ENCODE results near the gene RUNX2.

The RUNX2 gene

GRCh38 chr6:45300736-45301135 is 27.4 kb upstream of the RUNX2 start:
- DNase-seq (ENCODE audit: extremely low read depth, low read depth) = no peak
- TF ChIP-seq CTCF (IDR thresholded peaks at IDR 0.05; ENCODE audit: low read depth, low read length) = no peak

- DNase-seq (ENCODE audit: extremely low read depth, low read depth) = no peak
- TF ChIP-seq CTCF (IDR thresholded peaks at IDR 0.05; ENCODE audit: low read depth, low read length) = no peak
Measured at GRCh38 chr6:45301348-45302142, 26.6 kb upstream of the RUNX2 start.

GRCh38 chr6:45302832-45303231 is 25.3 kb upstream of the RUNX2 start:
- DNase-seq (ENCODE audit: extremely low read depth, low read depth) = no peak
- TF ChIP-seq CTCF (IDR thresholded peaks at IDR 0.05; ENCODE audit: low read depth, low read length) = no peak

- DNase-seq (ENCODE audit: extremely low read depth, low read depth) = no peak
- no peak for TF ChIP-seq CTCF (IDR thresholded peaks at IDR 0.05; ENCODE audit: low read depth, low read length)
Measured at GRCh38 chr6:45305546-45305945, 22.6 kb upstream of the RUNX2 start.

- TF ChIP-seq CTCF (IDR thresholded peaks at IDR 0.05; ENCODE audit: low read depth, low read length) = no peak
- DNase-seq (ENCODE audit: extremely low read depth, low read depth) = no peak
Measured at GRCh38 chr6:45310118-45310788, 17.9 kb upstream of the RUNX2 start.

GRCh38 chr6:45314146-45314545 is 14.0 kb upstream of the RUNX2 start:
- DNase-seq (ENCODE audit: extremely low read depth, low read depth) = no peak
- no peak for TF ChIP-seq CTCF (IDR thresholded peaks at IDR 0.05; ENCODE audit: low read depth, low read length)

- no peak for DNase-seq (ENCODE audit: extremely low read depth, low read depth)
- TF ChIP-seq CTCF (IDR thresholded peaks at IDR 0.05; ENCODE audit: low read depth, low read length) = no peak
Measured at GRCh38 chr6:45320349-45320748, 7.8 kb upstream of the RUNX2 start.
